Stimulated activated memory B cell treated with anti-CD40 and anti-IgM and Interleukin-4, amounts not matched to agents 10 μg/mL and 1 μg/mL and 100 μg/mL, for 72 hours (primary cell): ENCODE results near the gene ZP2.
"Not testable (repeated sequence)": the region's sequence is repeated elsewhere in the genome, so short reads cannot be mapped to it uniquely, and the experiment has no call there.

ENCODE experiments used
- ATAC-seq: fragments of 150-1000 bp; cut with Tn5 transposase; 2 replicates; pipeline ENCODE4 v1.10.0; 2021
- H3K27ac Mint-ChIP-seq: one replicate; pipeline ENCODE4 v1.8.0; 2022; ENCODE audit warnings: mild to moderate bottlenecking, mixed read lengths
- H3K27me3 Mint-ChIP-seq: one replicate; pipeline ENCODE4 v1.8.0; 2022; ENCODE audit warnings: mixed read lengths
- H3K36me3 Mint-ChIP-seq: one replicate; pipeline ENCODE4 v1.8.0; 2022; ENCODE audit warnings: mixed read lengths
- H3K4me1 Mint-ChIP-seq: one replicate; pipeline ENCODE4 v1.8.0; 2022; ENCODE audit warnings: mixed read lengths
- H3K4me3 Mint-ChIP-seq: one replicate; pipeline ENCODE4 v1.8.0; 2022; ENCODE audit warnings: mild to moderate bottlenecking, moderate library complexity, mixed read lengths
- H3K9me3 Mint-ChIP-seq: one replicate; pipeline ENCODE4 v1.8.0; 2022; ENCODE audit warnings: mixed read lengths

Gene ZP2

DNA sequence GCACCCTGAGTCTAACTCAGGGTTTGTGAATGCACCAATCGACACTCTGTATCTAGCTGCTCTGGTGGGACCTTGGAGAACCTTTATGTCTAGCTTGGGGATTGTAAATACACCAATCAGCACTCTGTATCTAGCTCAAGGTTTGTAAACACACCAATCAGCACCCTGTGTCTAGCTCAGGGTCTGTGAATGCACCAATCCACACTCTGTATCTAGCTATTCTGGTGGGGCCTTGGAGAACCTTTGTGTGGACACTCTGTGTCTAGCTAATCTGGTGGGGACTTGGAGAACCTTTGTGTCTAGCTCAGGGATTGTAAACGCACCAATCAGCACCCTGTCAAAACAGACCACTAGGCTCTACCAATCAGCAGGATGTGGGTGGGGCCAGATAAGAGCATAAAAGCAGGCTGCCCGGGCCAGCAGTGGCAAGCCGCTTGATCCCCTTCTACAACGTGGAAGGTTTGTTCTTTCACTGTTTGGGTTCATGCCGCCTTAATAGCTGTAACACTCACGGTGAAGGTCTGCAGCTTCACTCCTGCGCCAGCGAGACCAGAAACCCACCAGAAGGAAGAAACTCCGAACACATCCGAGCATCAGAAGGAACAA lies 58.1 kb downstream of the ZP2 start:
- not testable (repeated sequence) for H3K4me3 Mint-ChIP-seq, H3K36me3 Mint-ChIP-seq, H3K27me3 Mint-ChIP-seq, H3K9me3 Mint-ChIP-seq, H3K27ac Mint-ChIP-seq, ATAC-seq, H3K4me1 Mint-ChIP-seq

DNA sequence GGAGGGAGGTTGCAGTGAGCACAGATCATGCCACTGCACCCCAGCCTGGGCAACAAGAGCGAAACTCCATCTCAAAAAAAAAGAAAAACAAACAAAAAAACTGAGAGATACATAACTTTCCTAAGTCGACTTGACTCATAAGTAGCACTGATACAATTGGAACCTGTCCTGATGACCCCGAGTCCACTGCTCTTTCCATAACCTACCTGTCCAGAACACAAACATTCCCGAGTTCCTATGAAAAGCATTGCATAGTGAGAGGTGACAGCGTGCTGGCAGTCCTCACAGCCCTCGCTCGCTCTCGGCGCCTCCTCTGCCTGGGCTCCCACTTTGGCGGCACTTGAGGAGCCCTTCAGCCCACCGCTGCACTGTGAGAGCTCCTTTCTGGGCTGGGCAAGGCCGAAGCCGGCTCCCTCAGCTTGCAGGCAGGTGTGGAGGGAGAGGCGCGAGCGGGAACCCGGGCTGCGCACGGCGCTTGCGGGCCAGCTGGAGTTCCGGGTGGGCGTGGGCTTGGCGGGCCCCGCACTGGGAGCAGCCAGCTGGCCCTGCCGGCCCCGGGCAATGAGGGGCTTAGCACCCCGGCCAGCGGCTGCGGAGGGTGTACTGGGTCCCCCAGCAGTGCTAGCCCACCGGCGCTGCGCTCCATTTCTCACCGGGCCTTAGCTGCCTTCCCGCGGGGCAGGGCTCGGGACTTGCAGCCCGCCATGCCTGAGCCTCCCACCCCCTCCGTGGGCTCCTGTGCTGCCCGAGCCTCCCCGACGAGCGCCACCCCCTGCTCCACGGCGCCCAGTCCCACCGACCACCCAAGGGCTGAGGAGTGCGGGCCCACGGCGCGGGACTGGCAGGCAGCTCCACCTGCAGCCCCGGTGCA lies 59.0 kb downstream of the ZP2 start:
- H3K4me3 Mint-ChIP-seq, H3K27me3 Mint-ChIP-seq, ATAC-seq, H3K36me3 Mint-ChIP-seq, H3K9me3 Mint-ChIP-seq, H3K4me1 Mint-ChIP-seq, H3K27ac Mint-ChIP-seq: not testable (repeated sequence)

- H3K27ac Mint-ChIP-seq, result no peak within 1 kb of the TSS
- H3K9me3 Mint-ChIP-seq, result no peaks in the 10 kb centered on the region
- ATAC-seq, result no peak
- no peaks in the 10 kb centered on the region for H3K36me3 Mint-ChIP-seq
- H3K27me3 Mint-ChIP-seq, result peaks cover 14% of the 10 kb centered on the region
- no peaks in the 10 kb centered on the region for H3K4me1 Mint-ChIP-seq
- no peak within 1 kb of the TSS for H3K4me3 Mint-ChIP-seq
These were observed 60.9 kb downstream of the ZP2 start, which contains the start of gene DNAH3 for GRCh38 chr16:21150375-21151001. TSS of gene DNAH3 (minus strand) at chr16:21150846. CDS start at chr16:21150319, 527 bp downstream.
